HFFc6 (cell line): Measurements from ENCODE around the gene RGS6. TPM values are rescaled to one million over a fixed set of nuclear protein-coding genes. Genes with fewer than 3 reads are reported as not detected.

Source experiments
- DNase-seq: peaks from one replicate; pipeline ENCODE4 v3.0.0-alpha.2; 2018
- H3K27ac Mint-ChIP-seq: 2 replicates; pipeline ENCODE4 v1.8.0; 2020; ENCODE audit warnings: mild to moderate bottlenecking, mixed read lengths
- H3K27me3 Mint-ChIP-seq: 2 replicates; pipeline ENCODE4 v1.8.0; 2021; ENCODE audit warnings: mild to moderate bottlenecking, moderate library complexity, mixed read lengths; ENCODE audit not compliant: insufficient read depth
- H3K36me3 Mint-ChIP-seq: 2 replicates; pipeline ENCODE4 v1.8.0; 2021; ENCODE audit warnings: low read depth, mixed read lengths
- H3K4me1 Mint-ChIP-seq: 2 replicates; pipeline ENCODE4 v1.8.0; 2020; ENCODE audit warnings: low read depth, mixed read lengths
- H3K4me3 Mint-ChIP-seq: 2 replicates; pipeline ENCODE4 v1.8.0; 2020; ENCODE audit warnings: mild to moderate bottlenecking, moderate library complexity, mixed read lengths
- H3K9me3 Mint-ChIP-seq: 2 replicates; pipeline ENCODE4 v1.8.0; 2020; ENCODE audit warnings: mild to moderate bottlenecking, mixed read lengths
- CTCF ChIP-seq: fragments of 200-600 bp; sonication (generic); IDR thresholded peaks from 2 replicates; pipeline ENCODE4 v1.5.0; 2021; ENCODE audit warnings: antibody characterized with exemption, mild to moderate bottlenecking
- total RNA-seq, 6 experiments: library from RNA; stranded (reverse); fragmentation: NEBNext Ultra II Directional; extraction: Animal tissue kit (Norgen Biotek cat#: 25700); gene quantifications; 2 replicates in 1 of 6; 3 replicates in 5 of 6; pipeline ENCODE4 v1.2.3, GENCODE V29; 2021

Gene RGS6
- total RNA-seq, 6 experiments from 2014 or later = not detected

GRCh38 chr14:72099566-72099965 lies 167.3 kb downstream of the RGS6 start:
- Mint-ChIP-seq H3K4me1 (no peaks in the 10 kb centered on the region), H3K27ac (no peak overlapping the region), H3K4me3 (no peak overlapping the region), H3K36me3 (no peaks in the 10 kb centered on the region), H3K27me3 (no peaks in the 10 kb centered on the region; the same call in 1 of the 2 replicates), H3K9me3 (peaks cover 14% of the 10 kb centered on the region)
- no peak for TF ChIP-seq CTCF
- no peak for DNase-seq

GRCh38 chr14:72104011-72104613 lies 171.9 kb downstream of the RGS6 start:
- Mint-ChIP-seq H3K27me3 (no peaks in the 10 kb centered on the region; the same call in 1 of the 2 replicates), H3K4me1 (no peaks in the 10 kb centered on the region), H3K27ac (no peak overlapping the region), H3K9me3 (peaks cover 11% of the 10 kb centered on the region; the same call in 1 of the 2 replicates), H3K4me3 (no peak overlapping the region), H3K36me3 (no peaks in the 10 kb centered on the region)
- peak; percentile 54; the same call in 1 of the 2 replicates for TF ChIP-seq CTCF
- no peak for DNase-seq

- H3K27ac Mint-ChIP-seq = no peak overlapping the region
- H3K36me3 Mint-ChIP-seq = no peaks in the 10 kb centered on the region
- no peak overlapping the region for H3K4me3 Mint-ChIP-seq
- no peak for DNase-seq
- H3K27me3 Mint-ChIP-seq = no peaks in the 10 kb centered on the region
- H3K9me3 Mint-ChIP-seq = peaks cover 27% of the 10 kb centered on the region
- no peak for TF ChIP-seq CTCF
- no peaks in the 10 kb centered on the region for H3K4me1 Mint-ChIP-seq
Measured at GRCh38 chr14:72111911-72112310, 179.7 kb downstream of the RGS6 start.

GRCh38 chr14:72118841-72119240 lies 186.6 kb downstream of the RGS6 start:
- H3K36me3 Mint-ChIP-seq = no peaks in the 10 kb centered on the region

GRCh38 chr14:72120315-72120714 lies 188.1 kb downstream of the RGS6 start:
- no peak for TF ChIP-seq CTCF
- Mint-ChIP-seq H3K27me3 (no peaks in the 10 kb centered on the region), H3K4me3 (no peak overlapping the region), H3K36me3 (no peaks in the 10 kb centered on the region), H3K9me3 (peaks cover 26% of the 10 kb centered on the region), H3K27ac (no peak overlapping the region), H3K4me1 (no peaks in the 10 kb centered on the region)
- DNase-seq = no peak

More at GRCh38 chr14:72118841-72119240, 186.6 kb downstream of the RGS6 start:
- no peak for TF ChIP-seq CTCF
- Mint-ChIP-seq H3K27ac (no peak overlapping the region), H3K4me3 (no peak overlapping the region), H3K4me1 (no peaks in the 10 kb centered on the region), H3K9me3 (peaks cover 31% of the 10 kb centered on the region), H3K27me3 (no peaks in the 10 kb centered on the region)
- DNase-seq = no peak
